Loucy (cell line): Measurements from ENCODE around the gene LRRFIP1.

Source experiments
- H2AFZ ChIP-seq: fragments of 200-600 bp; sonication (generic); 2 replicates; pipeline ENCODE4 v1.6.0; 2016; ENCODE audit warnings: antibody characterized with exemption, mild to moderate bottlenecking, low read length, moderate library complexity
- H3F3A ChIP-seq: fragments of 200-600 bp; 2 replicates; pipeline ENCODE4 v1.6.0; 2016; ENCODE audit warnings: antibody characterized with exemption, low read depth, mild to moderate bottlenecking
- H3K27me3 ChIP-seq: fragments of 200-600 bp; sonication (generic); 2 replicates; pipeline ENCODE4 v1.6.1; 2014; ENCODE audit warnings: low read length, mild to moderate bottlenecking; ENCODE audit not compliant: insufficient read depth, poor library complexity, severe bottlenecking
- H3K36me3 ChIP-seq: fragments of 200-600 bp; sonication (generic); 2 replicates; pipeline ENCODE4 v1.6.1; 2016; ENCODE audit warnings: low read length; ENCODE audit not compliant: insufficient read depth
- H3K4me1 ChIP-seq: fragments of 200-600 bp; sonication (generic); 2 replicates; pipeline ENCODE4 v1.5.1; 2014; ENCODE audit warnings: low read length, mild to moderate bottlenecking; ENCODE audit not compliant: insufficient read depth, poor library complexity, severe bottlenecking
- H3K4me2 ChIP-seq: fragments of 200-600 bp; sonication (generic); 2 replicates; pipeline ENCODE4 v1.6.0; 2014; ENCODE audit warnings: antibody characterized with exemption, low read length, low read depth, mild to moderate bottlenecking; ENCODE audit not compliant: poor library complexity, severe bottlenecking
- H3K4me3 ChIP-seq: fragments of 200-600 bp; sonication (generic); 2 replicates; pipeline ENCODE4 v1.5.1; 2014; ENCODE audit warnings: low read length, mild to moderate bottlenecking, mixed read lengths; ENCODE audit not compliant: poor library complexity, severe bottlenecking
- H3K79me2 ChIP-seq: fragments of 200-600 bp; sonication (generic); 2 replicates; pipeline ENCODE4 v1.6.1; 2014; ENCODE audit warnings: low read length; ENCODE audit not compliant: insufficient read depth
- H3K9ac ChIP-seq: fragments of 200-600 bp; sonication (generic); 2 replicates; pipeline ENCODE4 v1.6.0; 2014; ENCODE audit warnings: mild to moderate bottlenecking, low read depth, low read length, moderate library complexity; ENCODE audit not compliant: poor library complexity, severe bottlenecking
- H3K9me2 ChIP-seq: fragments of 200-600 bp; sonication (generic); replicated peaks from 2 replicates; pipeline ENCODE4 v1.6.1; 2016; ENCODE audit warnings: low read depth, low read length, mixed read lengths
- H3K9me3 ChIP-seq: fragments of 200-600 bp; sonication (generic); 2 replicates; pipeline ENCODE4 v1.6.1; 2014; ENCODE audit warnings: mild to moderate bottlenecking, antibody characterized with exemption, low read length, low read depth; ENCODE audit not compliant: insufficient read depth
- H4K20me1 ChIP-seq: fragments of 200-600 bp; sonication (generic); 2 replicates; pipeline ENCODE4 v1.6.0; 2014; ENCODE audit warnings: antibody characterized with exemption, low read length, mild to moderate bottlenecking; ENCODE audit not compliant: insufficient read depth, poor library complexity, severe bottlenecking
- CTCF ChIP-seq: fragments of 200-600 bp; sonication (generic); conservative IDR thresholded peaks from 2 replicates; pipeline ENCODE4 v1.5.1; 2014; ENCODE audit warnings: mild to moderate bottlenecking, antibody characterized with exemption, low read length
- EZH2phosphoT487 ChIP-seq: fragments of 200-600 bp; IDR thresholded peaks from 2 replicates; pipeline ENCODE4 v1.6.1; 2018; ENCODE audit warnings: antibody characterized with exemption, mild to moderate bottlenecking, moderate library complexity, borderline replicate concordance

Gene LRRFIP1

GRCh38 chr2:237669283-237669627, 41.9 kb downstream of the LRRFIP1 start:
- no peaks in the 10 kb centered on the region for H3K9me3 ChIP-seq
- H2AFZ ChIP-seq = peak overlapping the region; percentile 3; the same call in 1 of the 2 replicates
- no peaks in the 10 kb centered on the region for H3K79me2 ChIP-seq
- TF ChIP-seq CTCF (no peak), EZH2phosphoT487 (no peak)
- H3K4me1 ChIP-seq = peaks cover 53% of the 10 kb centered on the region
- peak overlapping the region; percentile 34 for H3K9ac ChIP-seq
- H3K9me2 ChIP-seq = no peaks in the 10 kb centered on the region
- H4K20me1 ChIP-seq = no peaks in the 10 kb centered on the region
- peaks cover 4% of the 10 kb centered on the region; the same call in 1 of the 2 replicates for H3F3A ChIP-seq
- H3K36me3 ChIP-seq = no peaks in the 10 kb centered on the region
- H3K4me2 ChIP-seq = peak overlapping the region; percentile 49
- H3K4me3 ChIP-seq = peak overlapping the region; percentile 19
- no peaks in the 10 kb centered on the region for H3K27me3 ChIP-seq

- H3K9me2 ChIP-seq = no peaks in the 10 kb centered on the region
- peaks cover 57% of the 10 kb centered on the region for H3K4me1 ChIP-seq
- TF ChIP-seq EZH2phosphoT487 = no peak
- TF ChIP-seq CTCF = no peak
- peak overlapping the region; percentile 0; the same call in 1 of the 2 replicates for H2AFZ ChIP-seq
- peak overlapping the region; percentile 8 for H3K9ac ChIP-seq
- H3K9me3 ChIP-seq = no peaks in the 10 kb centered on the region
- H3K4me2 ChIP-seq = peak overlapping the region; percentile 49
- H4K20me1 ChIP-seq = no peaks in the 10 kb centered on the region
- H3K27me3 ChIP-seq = no peaks in the 10 kb centered on the region
- peak overlapping the region; percentile 19 for H3K4me3 ChIP-seq
- peaks cover 4% of the 10 kb centered on the region; the same call in 1 of the 2 replicates for H3F3A ChIP-seq
- H3K79me2 ChIP-seq = no peaks in the 10 kb centered on the region
- no peaks in the 10 kb centered on the region for H3K36me3 ChIP-seq
Measured at GRCh38 chr2:237669628-237670392, 42.4 kb downstream of the LRRFIP1 start.

- Histone ChIP-seq H2AFZ (no peak overlapping the region), H3K4me3 (no peak overlapping the region), H3K27me3 (no peaks in the 10 kb centered on the region), H3K79me2 (no peaks in the 10 kb centered on the region), H3K9ac (no peak overlapping the region), H3K36me3 (no peaks in the 10 kb centered on the region), H3F3A (peaks cover 9% of the 10 kb centered on the region; the same call in 1 of the 2 replicates), H3K4me1 (peaks cover 63% of the 10 kb centered on the region), H3K9me3 (no peaks in the 10 kb centered on the region), H3K4me2 (no peak overlapping the region), H4K20me1 (no peaks in the 10 kb centered on the region), H3K9me2 (no peaks in the 10 kb centered on the region)
- TF ChIP-seq CTCF (no peak), EZH2phosphoT487 (no peak)
Measured at GRCh38 chr2:237670641-237671040, 43.3 kb downstream of the LRRFIP1 start.
